ENCODE results near the gene MED26. TPM values are rescaled to one million over a fixed set of nuclear protein-coding genes. Genes with fewer than 3 reads are reported as not detected.
A peak's percentile ranks its signal among the peaks of the same experiment; 100 is the strongest.

MED26 gene
- total and polyA plus RNA-seq, 10 of the 15 experiments (the other 5 are each of a cell fraction or from before 2014, with no cell fraction given): 1.1 to 21.4 (median 9.7) TPM

- no peak for TF ChIP-seq SRF (IDR thresholded peaks at IDR 0.05; ENCODE audit: low read depth in 2 of 2, low read length in 2 of 2)
- TF ChIP-seq HDGF (IDR thresholded peaks at IDR 0.05): no peak
- no peak for TF ChIP-seq ZZZ3 (IDR thresholded peaks at IDR 0.05; ENCODE audit: control insufficient read depth, insufficient read length, low read depth)
- 0 out of 2 replicates have a peak, but pooled peaks have one; percentile 30 for TF ChIP-seq MAX (IDR thresholded peaks at IDR 0.05; ENCODE audit: low read depth, low read length)
- TF ChIP-seq POLR2AphosphoS2 (IDR thresholded peaks at IDR 0.05; ENCODE audit: low read depth, low read length): peak; percentile 40; the same call in 1 of the 2 replicates
- no peak for TF ChIP-seq RUNX3 (IDR thresholded peaks at IDR 0.05; ENCODE audit: low read length)
- no peak for TF ChIP-seq REST (IDR thresholded peaks at IDR 0.05; ENCODE audit: low read depth, low read length)
- 0 out of 2 replicates have a peak, but pooled peaks have one; percentile 26 for TF ChIP-seq IKZF1 (conservative IDR thresholded peaks at IDR 0.05)
- no peak for TF ChIP-seq YBX1 (IDR thresholded peaks at IDR 0.05)
- TF ChIP-seq MEF2B (IDR thresholded peaks at IDR 0.05; ENCODE audit: partially characterized antibody, poor library complexity, severe bottlenecking): peak; percentile 46
- no peak for TF ChIP-seq SUPT20H (IDR thresholded peaks at IDR 0.05; ENCODE audit: borderline replicate concordance, control insufficient read depth, low read depth, low read length)
Measured at GRCh38 chr19:16589917-16590316, 38.1 kb downstream of the MED26 start (continued).

All from GM12878 (cell line).